Adrenal gland (tissue), 12 donors: ENCODE measurements around the gene FANCL. TPM values are rescaled to one million over a fixed set of nuclear protein-coding genes. Genes with fewer than 3 reads are reported as not detected.
"Not testable (repeated sequence)": the region's sequence is repeated elsewhere in the genome, so short reads cannot be mapped to it uniquely, and the experiment has no call there.

Experiments
- DNase-seq, 7 donors: peaks; one replicate each; pipeline ENCODE4 v3.0.0-alpha.2; 2019 to 2020
- H3K27ac ChIP-seq, 5 donors: fragments of 200-600 bp; sonication (generic) in 4 of 5; 1 replicate in 3 of 5; 2 replicates in 2 of 5; pipeline versions ENCODE4 v1.5.1 to v1.8.0; 2016 to 2020; ENCODE audit warnings: mild to moderate bottlenecking in 1 of 5
- H3K27me3 ChIP-seq: fragments of 200-600 bp; 2 replicates; pipeline ENCODE4 v1.8.0; 2021
- H3K36me3 ChIP-seq, 2 donors: fragments of 200-600 bp; replicated peaks in 1 of 2; 1 replicate in 1 of 2; 2 replicates in 1 of 2; pipeline versions ENCODE4 v1.5.1 to v1.8.0; 2018 to 2022
- H3K4me1 ChIP-seq, 2 donors: fragments of 200-600 bp; replicated peaks in 1 of 2; 1 replicate in 1 of 2; 2 replicates in 1 of 2; pipeline versions ENCODE4 v1.5.1 to v1.8.0; 2018 to 2021
- H3K4me3 ChIP-seq, 4 donors: fragments of 200-600 bp; sonication (generic) in 3 of 4; one replicate each; pipeline ENCODE4 v1.5.1; 2016 to 2018
- H3K9me3 ChIP-seq, 3 donors: fragments of 200-600 bp; sonication (generic) in 1 of 3; replicated peaks in 1 of 3; 1 replicate in 2 of 3; 2 replicates in 1 of 3; pipeline versions ENCODE4 v1.5.1 to v1.8.0; 2016 to 2021
- CTCF ChIP-seq, 6 experiments: fragments of 450-650 bp in 4 of 6; fragments of 200-600 bp in 2 of 6; sonication (generic) in 1 of 6; IDR thresholded peaks; 1 replicate in 5 of 6; 2 replicates in 1 of 6; pipeline versions ENCODE4 v1.5.1 to v1.8.0; 2016 to 2021; ENCODE audit warnings: antibody characterized with exemption in 6 of 6, mild to moderate bottlenecking in 2 of 6, moderate library complexity in 1 of 6
- POLR2A ChIP-seq, 2 donors: fragments of 450-650 bp; IDR thresholded peaks; one replicate each; pipeline ENCODE4 v1.6.1; 2017; ENCODE audit warnings: antibody characterized with exemption in 2 of 2, mild to moderate bottlenecking in 2 of 2, moderate library complexity in 1 of 2
- WGBS, 4 donors: extraction: QIAGEN DNeasy Blood & Tissue Kit in 2 of 4; methylation state at CpG; one replicate each; pipeline versions ENCODE4 v1.1.5 to v1.1.7; 2013 to 2017; 5-methylcytosine and 5-hydroxymethylcytosine counted together
- intact Hi-C, 2 donors: fragments of 100-400 bp; cut with DNase I; formaldehyde crosslinking; loops; one replicate each; pipeline versions ENCODE4 v1.14.1 to v1.15.0; 2022 to 2023
- polyA plus RNA-seq, 3 donors: library from polyadenylated mRNA; stranded (reverse); fragments of 200-250 nt in 2 of 3; fragments of 350-450 nt in 1 of 3; fragmentation: Illumina TruSeq in 1 of 3; extraction: RNeasy Lipid Tissue Mini Kit (QIAGEN cat#74804) in 1 of 3; gene quantifications; one replicate each; pipeline ENCODE4 v1.2.3, GENCODE V29; 2013 to 2014
- total RNA-seq, 9 donors: library from RNA; depleted of rRNA in 4 of 9; stranded (reverse); fragments of >200 nt in 4 of 9; fragments of 120-200 nt in 1 of 9; fragmentation: NEBNext Ultra II Directional in 1 of 9; extraction: Animal tissue kit (Norgen Biotek cat#: 25700) in 1 of 9; gene quantifications; one replicate each; pipeline versions ENCODE4 v1.1.0 to v1.2.4, GENCODE V29; 2013 to 2023
- donor health status: healthy with polysubstance abuse.
- donor health status: Bipolar disorder and iron deficiency.
- donor health status: DM: yes; HTN: yes; CAD: no.
- donor health status: DM: no; HTN: no; CAD: no.
- donor health status: DM: no; HTN: no; CAD: no.
- donor health status: DM: yes; HTN: yes; CAD: no.

The FANCL gene
- total and polyA plus RNA-seq, 12 donors: 25.7 to 99.7 (median 55.3) TPM

- not testable (repeated sequence) for H3K36me3 ChIP-seq
These were observed 70.7 kb downstream of the FANCL start for GRCh38 chr2:58170334-58170933.

GRCh38 chr2:58169845-58170244 lies 71.3 kb downstream of the FANCL start:
- H3K4me3 ChIP-seq, DNase-seq, H3K9me3 ChIP-seq, H3K36me3 ChIP-seq, H3K27me3 ChIP-seq, intact Hi-C loops, H3K4me1 ChIP-seq, H3K27ac ChIP-seq: not testable (repeated sequence)

More at GRCh38 chr2:58170334-58170933, 70.7 kb downstream of the FANCL start:
- intact Hi-C loops, H3K4me1 ChIP-seq, H3K27ac ChIP-seq, H3K9me3 ChIP-seq, H3K4me3 ChIP-seq, H3K27me3 ChIP-seq, DNase-seq: not testable (repeated sequence)
- 94 to 98% (median 97%) methylated on average over 7 of the region's 7 CpGs for WGBS, 4 donors

- H3K27me3 ChIP-seq, H3K9me3 ChIP-seq, H3K4me3 ChIP-seq, H3K4me1 ChIP-seq, intact Hi-C loops, H3K27ac ChIP-seq, DNase-seq, H3K36me3 ChIP-seq: not testable (repeated sequence)
- WGBS, 4 donors: 91 to 100% (median 99%) methylated on average over 1 to 6 of the region's 6 CpGs
These were observed 73.0 kb downstream of the FANCL start for GRCh38 chr2:58168130-58168529.

GRCh38 chr2:58163913-58164312 lies 77.2 kb downstream of the FANCL start:
- no peak for TF ChIP-seq CTCF (IDR thresholded peaks at IDR 0.05)
- no peak for TF ChIP-seq POLR2A (IDR thresholded peaks at IDR 0.05)
- 97 to 99% (median 98%) methylated on average over 3 of the region's 3 CpGs for WGBS, 4 donors
- no peaks in the 10 kb centered on the region for H3K4me1 ChIP-seq

GRCh38 chr2:58158481-58158880 lies 82.6 kb downstream of the FANCL start:
- 80 to 90% (median 87%) methylated on average over 4 of the region's 4 CpGs for WGBS, 4 donors
- intact Hi-C loops: no loop called here
- Histone ChIP-seq H3K36me3 (peaks cover 0 to 28% of the 10 kb centered on the region in 2 donors), H3K9me3 (no peaks in the 10 kb centered on the region), H3K4me3 (no peak overlapping the region), H3K4me1 (no peaks in the 10 kb centered on the region), H3K27me3 (no peaks in the 10 kb centered on the region), H3K27ac (no peak overlapping the region)
- TF ChIP-seq CTCF (IDR thresholded peaks at IDR 0.05): no peak
- no peak for TF ChIP-seq POLR2A (IDR thresholded peaks at IDR 0.05)
- no peak for DNase-seq

More at GRCh38 chr2:58163913-58164312, 77.2 kb downstream of the FANCL start:
- peaks cover 0 to 28% of the 10 kb centered on the region in 2 donors for H3K36me3 ChIP-seq
- no peaks in the 10 kb centered on the region for H3K27me3 ChIP-seq
- DNase-seq: no peak
- intact Hi-C loops: no loop called here
- no peak overlapping the region for H3K27ac ChIP-seq
- no peak overlapping the region for H3K4me3 ChIP-seq
- no peaks in the 10 kb centered on the region for H3K9me3 ChIP-seq

- Histone ChIP-seq H3K9me3 (no peaks in the 10 kb centered on the region), H3K4me3 (no peak overlapping the region), H3K36me3 (peaks cover 0 to 28% of the 10 kb centered on the region in 2 donors), H3K27ac (no peak overlapping the region), H3K4me1 (no peaks in the 10 kb centered on the region), H3K27me3 (no peaks in the 10 kb centered on the region)
- TF ChIP-seq POLR2A (IDR thresholded peaks at IDR 0.05): no peak
- TF ChIP-seq CTCF (IDR thresholded peaks at IDR 0.05): no peak
- no peak for DNase-seq
- intact Hi-C loops: no loop called here
These were observed 83.4 kb downstream of the FANCL start for GRCh38 chr2:58157754-58158153.
